Tibial nerve (tissue), 4 donors: ENCODE data around the gene AKNA.

Source experiments
- CTCF ChIP-seq, 5 experiments: fragments of 200-600 bp in 3 of 5; fragments of 450-650 bp in 2 of 5; sonication (generic) in 3 of 5; IDR thresholded peaks; one replicate each; pipeline ENCODE4 v1.5.1; 2016 to 2019; ENCODE audit warnings: antibody characterized with exemption in 5 of 5, mild to moderate bottlenecking in 3 of 5, moderate library complexity in 2 of 5
- EP300 ChIP-seq, 2 donors: sonication (generic); formaldehyde crosslinking; IDR thresholded peaks; one replicate each; pipeline ENCODE4 v1.6.1; 2017; ENCODE audit warnings: antibody characterized with exemption in 2 of 2, mild to moderate bottlenecking in 1 of 2
- POLR2A ChIP-seq, 2 donors: fragments of 450-650 bp; IDR thresholded peaks; one replicate each; pipeline ENCODE4 v1.6.1; 2017; ENCODE audit warnings: antibody characterized with exemption in 2 of 2, mild to moderate bottlenecking in 2 of 2, moderate library complexity in 2 of 2

- TF ChIP-seq CTCF (IDR thresholded peaks at IDR 0.05) (no peak), EP300 (IDR thresholded peaks at IDR 0.05) (no peak), POLR2A (IDR thresholded peaks at IDR 0.05) (no peak)
Observed at GRCh38 chr9:114432323-114433067, 44.7 kb upstream of the AKNA start.
